ENCODE data around the gene TSTD2.
"Not testable (repeated sequence)": the region's sequence is repeated elsewhere in the genome, so short reads cannot be mapped to it uniquely, and the experiment has no call there.

TSTD2 gene

GRCh38 chr9:97593960-97594359 is 39.2 kb downstream of the TSTD2 start:
- peak in 2 of 58 donors; percentile 22 to 52 for DNase-seq

DNA sequence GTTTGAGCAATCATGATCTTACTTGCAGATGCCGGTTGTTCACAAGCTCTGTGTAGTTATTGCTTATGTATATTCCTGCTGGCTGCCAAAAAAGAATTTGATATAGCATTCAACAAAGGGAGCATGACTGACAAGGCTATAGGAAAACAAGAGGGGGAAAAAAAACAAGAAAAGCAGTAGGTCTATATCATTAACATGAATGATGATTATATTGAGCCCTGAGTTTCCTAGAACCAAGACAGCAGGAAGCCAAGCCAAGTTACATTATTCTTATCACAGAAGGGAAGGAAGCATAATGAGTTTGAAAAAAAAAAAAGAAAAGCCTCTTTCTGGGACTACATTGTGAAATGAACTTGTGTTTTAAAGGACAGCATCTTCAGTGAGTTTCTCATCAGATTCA is 41.0 kb downstream of the TSTD2 start:
- no peak for DNase-seq

GRCh38 chr9:97591535-97591934 is 41.6 kb downstream of the TSTD2 start:
- no peak for DNase-seq

DNA sequence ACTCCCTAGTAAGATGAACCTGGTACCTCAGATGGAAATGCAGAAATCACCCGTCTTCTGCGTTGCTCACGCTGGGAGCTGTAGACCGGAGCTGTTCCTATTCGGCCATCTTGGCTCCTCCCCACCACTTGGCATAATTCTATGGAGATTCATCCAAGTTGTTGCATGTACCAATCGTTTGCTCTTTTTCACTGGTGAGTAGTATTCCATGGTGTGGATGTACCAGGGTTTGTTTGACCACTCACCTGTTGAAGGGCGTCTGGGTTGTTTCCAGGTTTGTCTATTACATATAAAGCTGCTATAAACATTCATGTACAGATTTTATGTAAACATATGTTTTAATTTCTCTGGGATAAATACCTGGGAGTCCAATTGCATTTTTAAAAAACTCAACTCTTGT is 46.3 kb downstream of the TSTD2 start:
- DNase-seq, result not testable (repeated sequence)

DNA sequence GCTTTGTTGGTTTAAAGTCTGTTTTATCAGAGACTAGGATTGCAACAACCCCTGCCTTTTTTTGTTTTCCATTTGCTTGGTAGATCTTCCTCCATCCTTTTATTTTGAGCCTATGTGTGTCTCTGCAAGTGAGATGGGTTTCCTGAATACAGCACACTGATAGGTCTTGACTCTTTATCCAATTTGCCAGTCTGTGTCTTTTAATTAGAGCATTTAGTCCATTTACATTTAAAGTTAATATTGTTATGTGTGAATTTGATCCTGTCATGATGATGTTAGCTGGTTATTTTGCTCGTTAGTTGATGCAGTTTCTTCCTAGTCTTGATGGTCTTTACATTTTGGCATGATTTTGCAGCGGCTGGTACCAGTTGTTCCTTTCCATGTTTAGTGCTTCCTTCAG is 48.4 kb downstream of the TSTD2 start:
- not testable (repeated sequence) for DNase-seq

DNA sequence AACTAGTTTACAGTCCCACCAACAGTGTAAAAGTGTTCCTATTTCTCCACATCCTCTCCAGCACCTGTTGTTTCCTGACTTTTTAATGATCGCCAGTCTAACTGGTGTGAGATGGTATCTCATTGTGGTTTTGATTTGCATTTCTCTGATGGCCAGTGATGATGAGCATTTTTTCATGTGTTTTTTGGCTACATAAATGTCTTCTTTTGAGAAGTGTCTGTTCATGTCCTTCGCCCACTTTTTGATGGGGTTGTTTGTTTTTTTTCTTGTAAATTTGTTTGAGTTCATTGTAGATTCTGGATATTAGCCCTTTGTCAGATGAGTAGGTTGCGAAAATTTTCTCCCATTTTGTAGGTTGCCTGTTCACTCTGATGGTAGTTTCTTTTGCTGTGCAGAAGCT is 51.6 kb downstream of the TSTD2 start:
- not testable (repeated sequence) for DNase-seq

DNA sequence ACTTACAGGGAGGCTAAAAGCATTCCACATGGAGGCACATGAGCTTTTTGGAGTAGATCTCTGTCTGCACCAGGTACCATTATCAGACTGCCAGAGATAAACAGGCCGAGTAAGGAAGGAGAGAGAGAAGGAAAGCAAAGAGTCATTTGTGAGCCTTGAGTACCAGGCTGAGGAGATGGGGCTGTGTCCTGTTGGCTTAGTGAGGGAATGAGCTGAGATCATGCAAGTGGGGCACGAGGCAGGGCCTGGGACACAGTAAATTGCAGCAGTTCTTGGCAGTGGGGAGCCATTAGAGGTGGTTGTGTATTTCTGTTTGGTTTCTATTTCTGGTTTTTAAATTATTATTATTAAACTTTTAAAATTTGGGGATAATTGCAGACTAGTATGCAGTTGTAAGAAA is 53.3 kb downstream of the TSTD2 start:
- no peak for DNase-seq

DNA sequence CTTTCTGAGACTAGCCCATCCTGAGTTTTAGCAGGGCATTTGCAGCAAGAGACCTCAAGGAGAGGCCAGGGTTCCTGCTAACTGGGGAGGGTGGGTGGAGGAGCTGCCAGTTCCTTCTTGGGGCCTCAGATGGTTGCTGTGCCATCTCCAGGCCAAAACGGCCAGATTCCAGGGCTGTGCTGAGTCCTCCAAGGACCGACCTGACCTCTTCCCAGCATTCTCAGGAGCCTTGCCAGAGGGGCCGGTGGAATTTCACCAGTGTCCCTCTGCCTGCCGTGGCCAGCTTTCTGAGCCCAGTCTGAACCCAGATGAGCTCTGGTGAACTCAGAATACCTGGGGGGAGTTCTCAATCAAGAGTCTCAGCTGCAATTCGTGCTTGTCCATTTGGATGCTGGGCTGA is 54.3 kb downstream of the TSTD2 start:
- DNase-seq, result no peak

GRCh38 chr9:97577051-97577450 is 56.1 kb downstream of the TSTD2 start:
- no peak for DNase-seq

- no peak for DNase-seq
Measured at GRCh38 chr9:97575673-97576200, 57.4 kb downstream of the TSTD2 start.

GRCh38 chr9:97574921-97575672 is 58.1 kb downstream of the TSTD2 start:
- DNase-seq, result not testable (repeated sequence)

DNA sequence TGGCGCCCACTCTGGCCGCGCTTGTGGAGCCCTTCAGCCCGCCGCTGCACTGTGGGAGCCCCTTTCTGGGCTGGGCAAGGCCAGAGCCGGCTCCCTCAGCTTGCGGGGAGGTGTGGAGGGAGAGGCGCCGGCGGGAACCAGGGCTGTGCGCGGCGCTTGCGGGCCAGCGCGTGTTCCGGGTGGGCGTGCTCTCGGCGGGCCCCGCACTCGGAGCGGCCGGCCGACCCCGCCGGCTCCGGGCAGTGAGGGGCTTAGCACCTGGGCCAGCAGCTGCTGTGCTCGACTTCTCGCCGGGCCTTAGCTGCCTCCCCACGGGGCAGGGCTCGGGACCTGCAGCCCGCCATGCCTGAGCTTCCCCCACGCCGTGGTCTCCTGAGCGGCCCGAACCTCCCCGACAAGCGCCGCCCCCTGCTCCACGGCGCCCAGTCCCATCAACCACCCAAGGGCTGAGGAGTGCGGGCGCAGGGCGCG is 59.0 kb downstream of the TSTD2 start:
- DNase-seq, result not testable (repeated sequence)

GRCh38 chr9:97573482-97574073 is 59.6 kb downstream of the TSTD2 start:
- no peak for DNase-seq

DNA sequence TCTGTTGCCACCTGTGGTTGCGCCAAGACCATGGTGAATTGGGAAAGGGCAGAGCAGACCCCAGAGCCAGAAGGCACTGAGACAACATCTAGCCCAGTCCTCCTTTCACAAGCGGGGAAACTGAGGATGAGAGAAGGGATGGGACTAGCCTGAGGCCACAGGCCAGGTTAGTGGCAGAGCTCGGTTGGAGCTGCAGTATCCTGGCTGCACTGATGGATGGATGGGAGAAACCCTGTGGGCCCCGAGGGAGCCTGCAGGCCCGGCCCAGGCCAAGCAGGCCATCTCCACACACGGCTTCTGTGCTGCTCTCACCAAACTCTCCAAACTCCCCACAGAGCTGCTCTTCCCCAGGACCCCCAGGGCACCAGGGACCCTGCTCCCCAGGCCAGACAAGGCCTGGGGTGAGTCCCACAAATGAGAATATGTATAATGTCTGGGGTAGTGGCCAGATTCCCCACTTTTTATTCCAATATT is 60.2 kb downstream of the TSTD2 start:
- no peak for DNase-seq

DNA sequence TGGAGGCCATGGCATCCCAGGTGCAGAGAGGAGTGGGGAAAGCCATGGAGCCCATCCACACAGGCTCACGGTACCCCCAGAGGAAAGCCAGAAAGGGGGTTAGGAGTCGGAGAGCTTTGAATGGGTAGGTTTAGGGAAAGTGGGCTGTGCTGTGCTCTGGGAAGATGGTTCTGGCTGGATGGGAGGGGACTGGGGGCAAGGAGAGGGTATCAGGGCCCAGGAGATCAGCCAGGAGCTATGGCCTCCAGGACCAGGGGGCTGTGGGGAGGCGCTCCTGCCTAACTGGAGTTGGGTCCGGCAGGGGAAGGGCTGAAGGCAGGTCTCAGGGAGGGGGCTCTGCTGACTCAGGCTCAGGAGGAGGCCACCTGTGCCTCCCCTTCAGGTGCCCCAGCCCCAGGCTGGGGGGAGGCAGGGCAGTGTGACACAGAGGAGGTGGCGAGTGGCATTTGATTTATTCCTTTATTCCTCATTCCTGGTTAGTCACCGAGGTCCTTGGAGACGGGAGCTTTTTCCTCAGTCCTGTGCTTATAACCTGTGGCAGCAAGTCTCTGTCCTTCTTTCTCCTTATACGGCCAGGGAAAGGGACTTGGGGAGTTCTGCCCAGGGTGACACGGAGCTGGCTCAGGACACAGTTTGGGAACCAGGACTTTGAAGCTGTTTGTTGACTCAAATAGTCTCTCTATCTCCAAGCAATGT is 60.8 kb downstream of the TSTD2 start:
- no peak for DNase-seq

DNA sequence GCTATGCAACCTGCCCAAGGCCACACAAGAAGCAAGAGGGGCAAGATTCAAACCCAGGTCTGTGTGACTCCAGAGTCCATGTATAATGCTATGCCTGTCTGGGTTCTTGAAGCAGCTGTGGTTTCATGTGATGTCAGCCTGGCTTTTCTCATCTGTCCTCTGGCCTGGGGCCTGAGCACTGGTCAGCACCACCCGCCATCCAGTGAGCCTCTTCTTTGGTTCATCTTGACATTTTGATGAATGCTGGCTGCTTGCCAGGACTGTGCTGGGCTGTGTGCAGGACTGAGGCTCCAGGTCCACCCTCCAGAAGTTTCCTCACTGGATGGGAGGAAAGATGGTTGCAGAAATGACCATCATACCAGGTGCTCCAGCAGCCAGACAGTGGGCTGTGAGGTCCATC is 61.5 kb downstream of the TSTD2 start:
- DNase-seq, result peak in 10 of 58 donors; percentile 15 to 87 (median 29)

GRCh38 chr9:97570899-97571298 is 62.3 kb downstream of the TSTD2 start:
- peak in 41 of 58 donors; percentile 7 to 90 (median 46) for DNase-seq

DNA sequence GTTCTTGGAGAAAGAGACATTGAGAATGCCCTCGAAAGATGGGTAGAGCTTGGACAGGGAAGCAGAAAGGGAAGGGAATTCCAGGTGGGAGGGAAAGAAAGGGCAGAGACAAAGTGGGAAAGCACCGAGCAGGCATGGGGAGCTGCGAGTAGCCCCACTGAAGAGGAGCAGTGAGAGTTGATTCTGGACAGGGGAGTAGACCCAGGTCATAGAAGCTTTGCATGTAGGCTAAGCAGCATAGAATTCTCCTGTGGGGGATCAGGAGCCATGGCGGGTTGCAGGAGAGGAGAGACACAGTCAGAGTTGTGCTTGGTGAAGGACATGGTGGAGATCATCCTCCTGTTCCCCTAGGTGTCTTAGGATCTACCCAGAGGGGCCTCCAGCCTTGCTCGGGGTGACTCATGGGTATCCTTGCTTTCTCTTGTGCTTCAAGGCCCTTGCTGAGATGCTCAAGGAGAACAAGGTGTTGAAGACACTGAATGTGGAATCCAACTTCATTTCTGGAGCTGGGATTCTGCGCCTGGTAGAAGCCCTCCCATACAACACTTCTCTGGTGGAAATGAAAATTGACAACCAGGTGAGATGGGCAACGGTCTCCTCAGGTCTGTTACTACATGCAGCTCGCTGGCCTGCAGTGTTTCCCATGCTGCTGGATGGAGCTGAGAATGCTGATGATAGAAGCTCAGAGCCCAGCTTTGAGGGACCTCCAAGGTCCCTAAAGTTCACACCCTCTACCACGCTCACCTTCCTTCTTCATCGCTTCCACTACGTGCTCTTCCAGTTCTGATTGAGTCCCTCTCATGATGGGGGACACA is 64.5 kb downstream of the TSTD2 start:
- DNase-seq, result no peak

DNA sequence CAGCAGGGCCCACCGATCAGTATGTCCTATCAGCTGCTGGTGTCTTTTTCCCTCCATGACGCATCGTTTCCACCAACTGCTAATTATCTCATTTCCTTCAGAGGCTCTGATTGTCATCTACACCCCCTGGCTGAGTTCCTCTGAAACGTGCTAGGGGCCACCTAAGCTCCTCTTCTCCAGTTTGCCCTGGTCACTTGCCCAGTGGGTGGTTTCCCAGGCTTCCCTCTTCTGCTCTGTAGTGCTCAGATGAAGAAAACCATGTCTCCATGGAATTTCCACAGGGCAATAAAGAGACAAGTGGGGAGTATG is 65.3 kb downstream of the TSTD2 start:
- DNase-seq, result no peak

DNA sequence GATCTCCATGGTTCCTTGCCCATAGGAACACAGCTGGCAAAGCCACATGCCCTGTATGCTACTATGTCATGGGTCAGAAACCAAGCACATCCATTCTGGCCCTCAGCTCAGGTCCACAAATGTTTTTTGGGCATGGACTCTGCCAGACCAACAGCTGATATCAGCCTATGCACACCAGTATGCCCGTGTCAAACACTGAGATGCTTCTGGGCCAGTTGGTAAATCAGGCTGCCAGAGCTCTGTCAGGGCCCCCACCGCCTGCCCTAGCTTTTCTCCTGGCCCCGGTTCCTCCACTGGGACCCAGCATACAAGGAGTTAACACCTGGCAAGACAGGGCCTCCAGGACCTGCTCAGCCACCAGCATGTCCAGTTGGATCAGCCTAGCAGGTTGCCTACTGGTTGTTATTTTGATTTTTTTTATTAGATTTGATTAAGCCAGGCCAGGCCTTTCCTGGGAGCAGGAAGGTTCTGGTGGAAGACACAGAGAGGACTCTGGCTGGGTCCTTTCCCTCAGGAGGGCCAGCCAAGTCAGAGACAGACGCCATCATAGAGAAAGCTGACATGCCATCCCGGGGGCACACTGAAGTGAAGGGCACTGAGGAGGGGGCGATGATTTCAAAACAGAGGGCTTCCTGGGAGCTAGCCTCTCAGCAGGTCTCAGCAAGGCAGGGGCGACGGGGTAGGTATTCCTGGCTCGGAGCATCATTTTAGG is 65.8 kb downstream of the TSTD2 start:
- DNase-seq, result no peak

DNA sequence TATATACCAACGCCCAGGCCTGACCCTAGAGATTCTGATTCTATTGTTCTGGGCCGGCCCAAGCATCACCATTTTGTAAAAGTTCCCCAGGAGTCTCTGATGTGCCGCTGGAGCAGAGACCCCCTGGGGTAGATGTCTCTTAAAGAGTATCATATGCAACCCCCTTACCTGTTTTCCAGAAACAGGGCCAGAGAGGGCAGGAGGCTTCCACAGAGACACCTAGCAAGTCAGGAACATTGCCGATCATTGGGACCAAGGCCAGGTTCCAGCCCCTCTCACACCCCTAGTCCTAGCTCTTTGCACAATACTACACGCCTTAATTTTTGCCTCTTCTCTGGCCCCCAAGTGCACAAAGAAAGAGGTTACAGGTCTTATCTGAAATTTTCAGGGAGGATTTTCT is 67.9 kb downstream of the TSTD2 start:
- no peak for DNase-seq

Data from anterior cingulate cortex (tissue), 58 donors.